Measurements from ENCODE around the gene FBXL4. TPM values are rescaled to one million over a fixed set of nuclear protein-coding genes. Genes with fewer than 3 reads are reported as not detected.

FBXL4 gene
- total RNA-seq, 2 experiments from 2014 or later = 16.4 to 17.5 TPM

- no peak overlapping the region for H3K4me3 Mint-ChIP-seq
- intact Hi-C loops (cut with micrococcal nuclease) = no loop called here
- H3K27ac Mint-ChIP-seq = no peak overlapping the region
- H3K4me1 Mint-ChIP-seq (ENCODE audit: low read depth) = peaks cover 17% of the 10 kb centered on the region
- POLR2A ChIA-PET = no interaction called here
- ATAC-seq = no peak
- CTCF ChIA-PET = no interaction called here
- no peaks in the 10 kb centered on the region for H3K9me3 Mint-ChIP-seq
- TF ChIP-seq CTCF (IDR thresholded peaks at IDR 0.05) = no peak
- DNase-seq = no peak
- no peaks in the 10 kb centered on the region for H3K36me3 Mint-ChIP-seq (ENCODE audit: low read depth)
- H3K27me3 Mint-ChIP-seq = peaks cover 79% of the 10 kb centered on the region
Observed at GRCh38 chr6:98838032-98838431, 109.7 kb downstream of the FBXL4 start.

- ChIA-PET POLR2A (no interaction called here), CTCF (interaction anchor here (0.6 to 1.3 kb wide), 3 partner anchors 9 to 457 kb away, joined by 3 to 4 read pairs (median 3); no protein-coding TSS in a partner anchor)
- DNase-seq (no peak), ATAC-seq (no peak)
- Mint-ChIP-seq H3K27ac (no peak overlapping the region), H3K9me3 (no peaks in the 10 kb centered on the region), H3K4me3 (no peak overlapping the region), H3K4me1 (ENCODE audit: low read depth) (peaks cover 22% of the 10 kb centered on the region), H3K27me3 (peaks cover 79% of the 10 kb centered on the region), H3K36me3 (ENCODE audit: low read depth) (peaks cover 2% of the 10 kb centered on the region)
- intact Hi-C loops (cut with micrococcal nuclease) = no loop called here
- no peak for TF ChIP-seq CTCF (IDR thresholded peaks at IDR 0.05)
Observed at GRCh38 chr6:98836962-98837944, 110.5 kb downstream of the FBXL4 start.

GRCh38 chr6:98836025-98836961 is 111.5 kb downstream of the FBXL4 start:
- H3K36me3 Mint-ChIP-seq (ENCODE audit: low read depth) = peaks cover 2% of the 10 kb centered on the region
- peaks cover 78% of the 10 kb centered on the region for H3K27me3 Mint-ChIP-seq
- intact Hi-C loops (cut with micrococcal nuclease) = no loop called here
- ATAC-seq (no peak), DNase-seq (no peak)
- H3K9me3 Mint-ChIP-seq = no peaks in the 10 kb centered on the region
- no peak overlapping the region for H3K27ac Mint-ChIP-seq
- peaks cover 29% of the 10 kb centered on the region for H3K4me1 Mint-ChIP-seq (ENCODE audit: low read depth)
- no peak overlapping the region for H3K4me3 Mint-ChIP-seq
- TF ChIP-seq CTCF (IDR thresholded peaks at IDR 0.05) = no peak
- CTCF ChIA-PET = interaction anchor here (0.6 to 1.3 kb wide), 3 partner anchors 8 to 456 kb away, joined by 3 to 4 read pairs (median 3); no protein-coding TSS in a partner anchor
- POLR2A ChIA-PET = no interaction called here

GRCh38 chr6:98835149-98836024 is 112.4 kb downstream of the FBXL4 start:
- DNase-seq (no peak), ATAC-seq (no peak)
- no peaks in the 10 kb centered on the region for H3K9me3 Mint-ChIP-seq
- no peak overlapping the region for H3K27ac Mint-ChIP-seq
- H3K36me3 Mint-ChIP-seq (ENCODE audit: low read depth) = peaks cover 3% of the 10 kb centered on the region
- H3K4me1 Mint-ChIP-seq (ENCODE audit: low read depth) = peaks cover 33% of the 10 kb centered on the region
- POLR2A ChIA-PET = no interaction called here
- intact Hi-C loops (cut with micrococcal nuclease) = no loop called here
- H3K27me3 Mint-ChIP-seq = peaks cover 81% of the 10 kb centered on the region
- CTCF ChIA-PET = no interaction called here
- H3K4me3 Mint-ChIP-seq = no peak overlapping the region
- no peak for TF ChIP-seq CTCF (IDR thresholded peaks at IDR 0.05)
